CD1c-positive myeloid dendritic cell (primary cell): ENCODE results near the gene TPM4.
A peak's percentile ranks its signal among the peaks of the same experiment; 100 is the strongest.

ENCODE experiments used
- DNase-seq: peaks from one replicate; pipeline ENCODE4 v3.0.0-alpha.2; 2016; ENCODE audit errors: extremely low spot score

TPM4 gene

DNA sequence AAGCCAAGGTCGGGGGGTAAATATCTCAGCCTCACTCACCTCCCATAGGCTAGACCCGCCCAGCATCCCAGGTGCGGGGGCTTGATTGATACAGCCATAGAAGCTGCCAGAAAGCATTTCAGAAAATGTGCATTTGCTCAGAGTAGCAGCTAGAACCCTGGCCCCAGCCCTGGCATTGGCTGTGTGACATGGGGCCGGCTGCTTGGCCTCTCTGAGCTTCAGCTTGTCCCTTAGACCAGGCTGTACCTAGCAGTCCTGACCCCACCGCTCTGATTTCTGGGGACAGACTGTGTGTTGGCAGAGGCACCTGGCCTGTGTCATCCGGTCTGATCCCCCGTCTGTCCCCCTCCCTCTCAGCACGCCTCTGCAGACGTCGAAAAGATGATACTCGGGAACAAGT lies 50.8 kb downstream of the TPM4 start:
- DNase-seq = no peak

DNA sequence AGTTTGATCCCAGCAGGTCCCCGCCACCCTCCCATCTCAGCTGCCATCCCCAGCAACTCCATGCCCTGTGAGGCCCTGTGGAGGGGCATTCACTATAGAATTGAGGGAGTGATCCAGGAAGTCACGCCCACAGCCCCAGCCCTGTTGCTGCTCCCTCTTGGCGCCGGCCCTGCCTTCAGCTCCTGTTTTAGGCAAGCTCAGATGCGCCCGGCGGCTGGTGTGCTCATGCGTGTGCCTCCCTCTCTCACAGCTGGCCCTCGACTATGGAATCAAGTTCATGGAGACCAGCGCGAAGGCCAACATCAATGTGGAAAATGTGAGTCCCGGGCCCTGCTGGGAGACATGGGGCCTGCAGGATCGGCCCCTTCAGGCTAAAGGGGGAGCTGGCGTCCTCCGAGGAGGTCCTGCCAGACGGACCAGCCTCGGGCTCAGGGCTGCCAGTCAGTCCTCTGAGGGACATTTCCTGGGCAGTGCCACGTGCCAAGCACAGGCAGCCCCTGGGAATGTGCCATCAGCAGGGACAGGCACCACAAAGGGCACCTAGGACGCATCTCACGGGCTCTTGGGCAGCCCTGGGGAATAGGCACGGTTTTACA lies 51.6 kb downstream of the TPM4 start:
- DNase-seq = no peak

DNA sequence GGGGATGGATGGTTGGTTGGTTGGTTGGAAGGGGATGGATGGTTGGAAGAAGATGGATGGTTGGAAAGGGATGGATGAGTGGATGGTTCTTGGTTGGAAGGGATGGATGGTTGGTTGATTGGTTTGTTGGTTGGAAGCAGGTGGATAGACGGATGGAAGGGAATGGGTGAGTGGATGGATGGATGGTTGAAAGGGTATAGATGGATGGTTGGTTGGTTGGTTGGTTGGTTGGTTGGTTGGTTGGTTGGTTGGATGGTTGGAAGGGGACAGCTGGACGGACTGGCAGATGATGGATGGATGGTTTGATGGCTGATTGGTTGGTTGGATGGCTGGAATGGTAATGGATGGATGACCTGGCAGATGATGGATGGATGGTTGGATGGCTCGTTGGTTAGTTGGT lies 55.4 kb downstream of the TPM4 start:
- no peak for DNase-seq

DNA sequence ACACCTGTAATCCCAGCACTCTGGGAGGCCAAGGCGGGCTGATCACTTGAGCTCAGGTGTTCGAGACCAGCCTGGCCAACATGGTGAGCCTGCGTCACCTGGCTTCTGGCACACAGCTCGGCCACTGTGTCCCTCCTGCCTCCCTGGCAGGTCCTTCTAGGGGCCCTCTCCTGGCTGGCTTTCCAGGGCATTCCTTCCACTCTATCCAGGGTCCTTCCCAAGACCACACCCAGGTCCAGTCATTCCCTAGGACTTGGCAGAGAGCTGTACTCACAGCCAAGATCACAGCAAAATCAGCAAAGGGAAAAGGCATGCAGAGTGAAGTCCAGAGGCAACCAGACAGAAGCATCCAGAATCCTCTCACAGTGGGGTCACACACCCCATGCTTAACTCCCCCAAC lies 57.5 kb downstream of the TPM4 start:
- no peak for DNase-seq

DNA sequence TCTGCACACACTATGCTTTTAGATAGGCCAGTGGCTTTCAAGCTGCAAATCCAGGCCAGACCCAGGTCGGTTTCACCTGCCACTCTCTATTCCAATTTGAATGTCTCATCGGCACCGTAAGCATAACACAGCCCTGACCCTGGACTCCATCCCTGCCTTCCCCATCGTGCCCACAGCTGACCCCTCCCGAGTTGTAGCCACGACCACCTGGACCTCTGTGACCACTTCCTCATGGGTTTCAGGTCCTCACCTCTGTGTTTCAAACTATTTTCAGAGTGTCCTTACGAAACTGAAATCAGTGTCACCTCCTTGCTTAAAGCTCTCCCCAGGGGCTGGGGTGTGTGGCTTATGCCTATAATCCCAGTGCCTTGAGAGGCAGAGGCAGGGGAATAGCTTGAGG lies 58.2 kb downstream of the TPM4 start:
- no peak for DNase-seq

DNA sequence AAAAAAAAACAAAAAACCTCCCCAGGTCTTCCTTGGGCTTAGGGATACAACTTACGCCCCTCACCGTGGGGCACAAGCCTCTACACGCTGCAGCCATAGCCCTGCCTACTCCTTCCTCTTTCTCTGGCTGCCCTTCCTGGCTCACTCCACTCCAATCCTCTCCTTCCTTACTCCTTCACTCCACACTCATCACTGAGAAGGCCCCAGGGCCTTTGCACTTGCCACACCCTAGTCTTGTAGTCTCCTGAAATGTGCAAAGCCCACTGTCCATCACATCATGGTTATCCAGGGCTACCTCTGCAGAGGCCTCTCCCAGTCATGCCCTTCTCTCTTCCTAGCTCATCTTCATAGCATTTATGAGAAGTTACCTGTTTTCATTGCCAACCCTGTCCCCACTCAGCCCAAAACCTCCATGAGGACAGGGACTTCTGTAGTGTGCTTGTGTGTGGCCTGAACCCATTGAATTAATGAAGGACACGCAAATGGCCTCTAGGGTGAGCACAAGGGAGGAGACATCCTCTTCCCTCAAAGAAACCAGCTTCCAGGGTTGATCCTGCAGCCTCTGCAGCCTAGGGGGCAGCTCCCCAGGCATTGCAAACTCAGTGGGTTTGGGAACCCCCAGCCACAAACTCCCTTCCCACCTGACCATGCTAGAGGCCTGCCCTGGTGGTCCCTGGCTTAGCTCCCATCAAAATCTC lies 59.3 kb downstream of the TPM4 start:
- DNase-seq = no peak

DNA sequence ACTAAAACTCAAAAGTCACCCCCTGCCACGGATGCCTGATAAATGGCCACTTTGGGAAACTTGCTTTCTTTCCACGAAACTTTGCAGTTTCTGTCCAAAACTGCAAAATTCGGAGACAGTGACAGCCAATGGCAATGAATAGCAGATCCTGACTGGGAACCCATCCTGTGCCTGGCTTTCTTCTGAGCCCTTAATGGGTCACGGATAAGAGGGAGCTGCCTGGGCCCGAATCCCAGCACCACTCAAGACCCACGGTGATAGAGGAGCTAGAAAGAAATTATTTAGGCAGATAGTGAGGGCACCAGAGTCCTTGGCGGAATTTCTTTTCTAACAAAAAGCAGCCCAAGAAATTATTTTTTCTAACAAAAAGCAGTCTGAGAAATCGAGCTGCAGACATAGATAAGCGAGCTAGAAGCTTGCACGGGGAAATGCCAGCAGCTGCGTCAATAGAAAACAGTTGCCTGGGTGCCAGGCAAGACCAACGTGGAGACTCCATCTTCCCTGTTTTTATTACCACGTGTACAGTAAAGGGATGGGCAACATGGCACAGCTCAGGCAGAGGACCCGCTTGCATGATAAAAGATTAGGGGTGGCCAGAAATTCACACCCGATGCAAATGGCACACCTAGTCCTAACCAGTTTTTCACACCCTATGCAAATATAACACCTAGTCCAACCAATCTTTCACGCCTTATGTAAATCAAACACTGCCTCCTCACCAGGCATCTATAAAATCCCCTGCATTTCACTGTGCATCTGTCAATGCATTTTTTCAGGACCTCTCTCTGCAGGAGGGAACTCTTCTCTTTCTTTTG lies 60.1 kb downstream of the TPM4 start:
- DNase-seq = no peak

DNA sequence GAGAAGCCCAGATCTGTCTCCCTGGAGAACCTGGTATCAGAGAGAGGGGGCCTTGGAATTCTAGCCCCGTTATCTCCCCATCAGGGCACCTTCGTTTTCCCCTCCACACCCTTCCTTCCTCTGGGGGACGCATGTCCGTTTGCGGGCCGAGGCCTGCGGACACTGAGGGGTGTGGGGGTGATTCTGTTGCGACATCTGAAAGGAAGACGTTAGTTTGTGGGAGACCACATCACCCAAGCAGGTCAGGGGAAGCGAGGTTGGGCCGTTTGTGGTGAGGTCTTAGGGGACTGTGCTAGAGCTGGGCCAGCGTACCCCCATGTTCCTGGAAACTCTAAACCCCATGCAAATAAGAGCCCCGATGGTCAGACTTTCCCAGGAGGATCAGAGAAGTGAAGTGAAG lies 63.5 kb downstream of the TPM4 start:
- no peak for DNase-seq

DNA sequence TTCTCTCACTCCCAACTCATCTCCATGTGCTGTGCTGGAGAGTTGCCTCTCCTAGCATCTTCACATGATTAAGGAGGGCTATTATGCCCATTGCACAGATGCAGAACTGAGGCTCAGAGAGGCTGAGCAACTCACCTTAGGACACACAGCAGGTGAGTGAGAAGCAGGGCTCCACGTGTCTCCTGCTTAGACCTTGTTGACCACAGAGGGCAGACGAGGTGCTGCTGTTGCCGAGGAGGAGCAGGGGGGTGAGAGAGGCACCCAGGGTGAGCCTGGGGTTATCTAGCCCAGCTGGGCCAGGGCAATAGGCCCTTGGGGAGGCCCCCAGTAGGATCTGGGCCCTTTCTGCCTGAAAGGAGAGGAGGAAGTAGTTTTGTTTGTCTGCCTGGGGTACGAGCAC lies 64.7 kb downstream of the TPM4 start:
- DNase-seq = no peak

DNA sequence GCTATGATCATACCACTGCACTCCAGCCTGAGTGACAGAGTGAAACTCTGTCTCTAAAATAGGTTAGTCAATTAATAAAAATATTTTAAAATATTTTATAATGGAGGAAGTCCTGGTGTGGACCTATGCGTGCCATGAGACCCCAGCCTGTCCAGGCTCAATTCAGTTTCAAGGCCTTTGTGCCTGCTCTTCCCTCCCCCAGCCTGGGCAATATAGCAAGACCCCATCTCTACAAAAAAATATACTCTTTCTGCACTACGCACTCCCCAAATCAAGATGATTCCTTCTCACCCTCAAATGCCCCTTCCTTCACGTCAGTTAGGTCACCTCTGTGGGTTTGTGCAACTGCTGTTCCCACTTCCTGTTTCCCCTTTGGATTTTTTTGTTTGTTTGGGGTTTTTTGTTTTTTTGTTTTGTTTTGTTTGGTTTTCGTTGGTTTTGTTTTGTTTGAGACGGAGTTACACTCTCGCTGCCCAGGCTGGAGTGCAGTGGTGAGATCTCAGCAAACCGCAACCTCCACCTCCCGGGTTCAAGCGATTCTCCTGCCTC lies 65.8 kb downstream of the TPM4 start:
- peak; percentile 84 for DNase-seq

DNA sequence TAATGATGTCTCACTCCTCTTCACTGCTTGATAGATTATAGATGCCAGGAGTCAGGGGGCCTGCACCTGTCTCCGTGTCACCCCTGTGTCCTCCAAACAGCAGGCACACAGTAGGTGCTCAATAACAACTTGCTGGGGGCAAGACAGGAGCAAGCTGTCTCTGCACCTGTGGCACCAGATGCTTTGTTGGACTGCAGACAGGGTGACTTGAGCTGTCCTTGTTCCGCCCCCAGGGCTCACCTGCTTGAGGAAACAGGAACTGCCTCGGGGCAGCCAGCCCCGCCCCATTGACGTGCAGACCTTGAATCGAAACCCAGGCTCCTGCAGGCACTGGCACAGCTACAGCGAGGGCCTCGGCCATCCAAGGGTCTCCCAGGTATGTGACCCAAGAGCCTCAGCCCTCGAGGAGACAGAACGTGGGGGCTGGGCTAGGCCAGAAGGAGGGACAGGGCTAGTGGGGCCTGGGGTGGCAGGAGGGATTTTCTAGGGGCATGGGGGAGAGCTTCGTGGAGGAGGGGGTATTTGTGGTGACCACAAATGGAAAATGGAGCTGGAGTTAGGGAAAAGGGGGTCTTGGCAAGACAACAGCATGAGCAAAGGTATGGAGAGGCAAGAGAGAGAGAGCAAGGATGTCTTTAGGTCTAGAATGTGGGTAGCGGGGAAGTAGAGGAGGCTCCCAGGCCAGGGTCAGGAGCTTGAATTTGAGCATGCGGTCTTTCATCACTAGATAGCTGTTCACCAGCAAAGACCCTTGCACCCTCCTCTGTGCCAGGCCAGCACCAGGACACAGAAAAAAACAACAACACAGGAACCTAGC lies 67.3 kb downstream of the TPM4 start, which contains the start of gene HSH2D:
Gene HSH2D, plus strand, starts transcription at position 287 of the 817 bp plus-strand sequence. CDS start 5,066 bp downstream, outside the sequence.
- peak; percentile 82 for DNase-seq

DNA sequence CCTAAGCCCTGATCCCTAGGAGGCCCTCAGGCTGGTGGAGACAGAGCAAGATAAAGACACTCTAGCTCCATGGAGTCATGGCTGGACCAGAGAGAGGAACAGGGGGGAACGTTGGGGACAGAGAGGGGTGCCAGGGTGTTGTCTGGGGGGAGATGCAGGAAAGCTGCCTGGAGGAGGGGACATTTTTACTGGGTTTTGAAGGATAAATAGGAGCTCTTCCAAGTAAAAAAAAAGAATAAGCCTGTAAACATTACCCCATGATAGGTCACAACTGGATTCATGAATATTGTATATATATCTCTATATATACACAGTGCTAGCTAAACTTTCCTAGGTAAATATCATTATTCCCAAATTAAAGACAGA lies 67.9 kb downstream of the TPM4 start:
- DNase-seq = no peak

DNA sequence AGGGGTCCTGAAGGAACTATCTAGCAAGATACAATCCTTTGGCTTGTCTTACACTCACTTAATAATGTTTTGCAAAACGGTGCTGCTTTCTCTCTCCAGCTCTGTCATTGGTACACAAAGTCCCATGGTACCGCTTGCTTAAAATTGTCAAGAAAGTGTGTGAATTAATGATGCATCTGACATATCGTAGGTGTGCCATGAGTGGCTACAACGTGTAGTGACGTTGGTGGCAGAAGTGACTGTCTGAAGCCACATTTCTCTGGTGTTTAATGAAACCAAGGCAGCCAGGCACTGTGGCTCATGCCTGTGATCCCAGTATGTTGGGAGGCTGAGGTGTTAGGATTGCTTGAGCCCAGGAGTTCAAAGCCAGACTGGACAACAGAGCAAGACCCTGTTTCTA lies 69.8 kb downstream of the TPM4 start:
- DNase-seq = peak; percentile 20

DNA sequence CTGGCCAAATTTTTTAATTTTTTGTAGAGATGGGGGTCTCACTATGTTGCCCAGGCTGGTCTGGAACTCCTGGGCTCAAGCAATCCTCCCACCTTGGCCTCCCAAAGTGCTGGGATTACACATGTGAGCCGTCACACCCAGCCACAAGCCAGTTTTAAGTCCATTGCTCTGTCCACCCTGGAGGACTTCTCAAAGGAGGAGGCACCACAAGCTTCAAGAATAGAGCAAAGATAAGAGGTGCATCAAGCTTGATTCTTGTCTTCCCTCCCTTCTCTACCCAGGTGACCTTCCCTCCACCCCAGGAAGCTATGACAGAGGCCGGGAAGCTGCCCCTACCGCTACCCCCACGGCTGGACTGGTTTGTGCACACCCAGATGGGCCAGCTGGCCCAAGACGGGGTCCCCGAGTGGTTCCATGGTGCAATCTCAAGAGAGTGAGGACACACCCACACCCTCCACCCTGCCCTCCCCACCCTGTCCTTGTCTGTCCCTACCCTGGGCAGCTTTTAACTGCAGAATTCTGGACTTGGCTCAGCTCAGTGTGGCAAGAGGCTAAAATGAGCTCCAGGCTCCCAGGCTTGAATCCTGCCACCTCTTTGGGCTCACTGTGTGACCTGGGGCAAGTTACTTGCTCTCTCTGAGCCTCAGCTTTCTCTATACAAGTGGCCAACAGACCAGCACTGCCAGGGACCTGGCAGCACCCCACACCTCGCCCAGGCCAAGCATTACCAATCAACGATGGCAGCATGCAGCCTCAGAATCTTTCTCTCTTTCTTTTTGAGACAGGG lies 72.3 kb downstream of the TPM4 start:
- DNase-seq = no peak
